Dendritic cell treated with granulocyte-macrophage colony-stimulating factor and Interleukin-4, amounts not matched to agents 40 ng/mL and 50 ng/mL, for 4 days (primary cell): ENCODE results near the gene DGKQ.

ENCODE experiments used
- H3K27ac Mint-ChIP-seq: one replicate; pipeline ENCODE4 v1.8.0; 2022; ENCODE audit warnings: mild to moderate bottlenecking, mixed read lengths
- H3K27me3 Mint-ChIP-seq: one replicate; pipeline ENCODE4 v1.8.0; 2022; ENCODE audit warnings: mild to moderate bottlenecking, mixed read lengths
- H3K36me3 Mint-ChIP-seq: one replicate; pipeline ENCODE4 v1.8.0; 2022; ENCODE audit warnings: low read depth, mixed read lengths
- H3K4me1 Mint-ChIP-seq: one replicate; pipeline ENCODE4 v1.8.0; 2022; ENCODE audit warnings: low read depth, mixed read lengths
- H3K4me3 Mint-ChIP-seq: one replicate; pipeline ENCODE4 v1.8.0; 2022; ENCODE audit warnings: mild to moderate bottlenecking, moderate library complexity, mixed read lengths
- H3K9me3 Mint-ChIP-seq: one replicate; pipeline ENCODE4 v1.8.0; 2022; ENCODE audit warnings: mixed read lengths
- intact Hi-C: fragments of 100-400 bp; cut with micrococcal nuclease; formaldehyde crosslinking; loops from one replicate; pipeline ENCODE4 v1.15.0; 2022

Gene DGKQ

GRCh38 chr4:1014291-1015167 is 41.2 kb upstream of the DGKQ start:
- no peaks in the 10 kb centered on the region for H3K9me3 Mint-ChIP-seq

DNA sequence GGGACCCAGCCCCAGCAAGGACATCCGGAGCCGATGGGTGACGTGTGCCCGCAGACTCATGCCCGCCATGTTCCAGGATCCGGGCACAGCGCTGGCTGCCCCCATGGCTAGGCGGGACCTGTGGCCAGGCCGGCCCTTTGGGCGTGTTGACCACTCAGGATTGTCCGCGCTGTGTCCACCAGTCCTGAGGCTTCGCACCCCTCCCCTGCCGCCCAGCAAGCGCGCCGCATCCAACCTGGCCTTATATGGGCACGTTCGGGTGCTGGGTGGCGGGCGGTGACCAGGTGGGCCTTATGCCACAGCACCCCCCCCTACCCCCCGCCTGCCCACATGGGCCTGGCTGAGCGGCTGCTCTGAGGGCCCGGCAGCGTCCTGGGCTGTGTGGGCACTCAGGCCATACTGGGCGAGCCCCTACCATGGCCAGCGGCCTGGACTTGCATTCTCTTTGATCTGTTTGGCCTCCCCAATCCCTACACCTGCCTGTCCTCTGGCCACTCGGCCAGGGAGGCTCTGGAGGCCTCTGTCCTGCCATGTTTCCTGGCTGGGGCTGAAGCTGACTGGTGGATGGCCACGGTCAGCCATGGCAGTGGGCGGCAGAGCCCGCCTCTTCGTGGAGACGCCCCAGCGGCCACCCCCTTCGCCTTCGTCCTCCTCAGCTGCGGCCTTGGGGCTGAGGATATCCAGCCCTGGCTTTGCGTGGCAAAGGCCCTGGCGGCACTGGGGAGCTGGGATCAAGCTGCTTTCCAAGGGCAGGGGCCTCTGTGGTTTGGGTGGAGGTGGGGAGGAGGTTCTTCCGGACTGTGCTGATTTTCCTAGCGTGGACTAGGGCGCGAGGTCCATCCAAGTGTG is 40.1 kb upstream of the DGKQ start:
- no peak overlapping the region for H3K27ac Mint-ChIP-seq
- H3K4me3 Mint-ChIP-seq: no peak overlapping the region
- peaks cover 13% of the 10 kb centered on the region for H3K27me3 Mint-ChIP-seq
- intact Hi-C loops: loop anchor here (10.0 kb wide), 1 partner anchor 231 kb away; the partner anchor contains the start of gene CTBP1
- peaks cover 32% of the 10 kb centered on the region for H3K4me1 Mint-ChIP-seq
- no peaks in the 10 kb centered on the region for H3K9me3 Mint-ChIP-seq
- H3K36me3 Mint-ChIP-seq: peaks cover 5% of the 10 kb centered on the region

More at GRCh38 chr4:1014291-1015167, 41.2 kb upstream of the DGKQ start:
- Mint-ChIP-seq H3K4me1 (peaks cover 23% of the 10 kb centered on the region), H3K27ac (peak overlapping the region; percentile 65), H3K27me3 (peaks cover 5% of the 10 kb centered on the region), H3K36me3 (peaks cover 5% of the 10 kb centered on the region), H3K4me3 (peak overlapping the region; percentile 23)
- intact Hi-C loops: loop anchor here (10.0 kb wide), 1 partner anchor 230 kb away; the partner anchor contains the start of gene CTBP1

GRCh38 chr4:1012034-1012739 is 38.8 kb upstream of the DGKQ start:
- Mint-ChIP-seq H3K27me3 (peaks cover 24% of the 10 kb centered on the region), H3K4me3 (peak overlapping the region; percentile 53), H3K4me1 (peaks cover 37% of the 10 kb centered on the region), H3K9me3 (peaks cover 1% of the 10 kb centered on the region), H3K36me3 (peaks cover 5% of the 10 kb centered on the region), H3K27ac (no peak overlapping the region)
- intact Hi-C loops: loop anchor here (10.0 kb wide), 1 partner anchor 233 kb away; the partner anchor contains the start of gene CTBP1

GRCh38 chr4:1011666-1012033 is 38.3 kb upstream of the DGKQ start:
- peaks cover 7% of the 10 kb centered on the region for H3K9me3 Mint-ChIP-seq
- no peak overlapping the region for H3K4me3 Mint-ChIP-seq
- intact Hi-C loops: loop anchor here (10.0 kb wide), 1 partner anchor 233 kb away; the partner anchor contains the start of gene CTBP1

GRCh38 chr4:1011022-1011665 is 37.8 kb upstream of the DGKQ start, which contains the start of gene FGFRL1:
Gene FGFRL1 (plus strand): TSS chr4:1011626. CDS start chr4:1012486, 860 bp downstream.
- peaks cover 9% of the 10 kb centered on the region for H3K9me3 Mint-ChIP-seq
- intact Hi-C loops: loop anchor here (10.0 kb wide), 1 partner anchor 234 kb away; the partner anchor contains the start of gene CTBP1
- H3K36me3 Mint-ChIP-seq: peaks cover 5% of the 10 kb centered on the region
- H3K27ac Mint-ChIP-seq: peak within 1 kb of the TSS; percentile 75
- peak within 1 kb of the TSS; percentile 81 for H3K4me3 Mint-ChIP-seq
- H3K4me1 Mint-ChIP-seq: peaks cover 37% of the 10 kb centered on the region
- H3K27me3 Mint-ChIP-seq: peaks cover 35% of the 10 kb centered on the region

More at GRCh38 chr4:1011666-1012033, 38.3 kb upstream of the DGKQ start:
- Mint-ChIP-seq H3K27ac (no peak overlapping the region), H3K27me3 (peaks cover 30% of the 10 kb centered on the region), H3K4me1 (peaks cover 37% of the 10 kb centered on the region), H3K36me3 (peaks cover 5% of the 10 kb centered on the region)

GRCh38 chr4:1010395-1011021 is 37.1 kb upstream of the DGKQ start:
- Mint-ChIP-seq H3K9me3 (peaks cover 9% of the 10 kb centered on the region), H3K27me3 (peaks cover 41% of the 10 kb centered on the region), H3K4me1 (peaks cover 37% of the 10 kb centered on the region), H3K4me3 (peak overlapping the region; percentile 81), H3K36me3 (peaks cover 5% of the 10 kb centered on the region), H3K27ac (peak overlapping the region; percentile 75)
- intact Hi-C loops: loop anchor here (10.0 kb wide), 1 partner anchor 234 kb away; the partner anchor contains the start of gene CTBP1

GRCh38 chr4:1009542-1010394 is 36.4 kb upstream of the DGKQ start:
- Mint-ChIP-seq H3K4me3 (peak overlapping the region; percentile 81), H3K4me1 (peaks cover 37% of the 10 kb centered on the region), H3K9me3 (peaks cover 9% of the 10 kb centered on the region), H3K36me3 (peaks cover 5% of the 10 kb centered on the region), H3K27me3 (peaks cover 47% of the 10 kb centered on the region), H3K27ac (peak overlapping the region; percentile 75)
- intact Hi-C loops: loop anchor here (10.0 kb wide), 1 partner anchor 235 kb away; the partner anchor contains the start of gene CTBP1

DNA sequence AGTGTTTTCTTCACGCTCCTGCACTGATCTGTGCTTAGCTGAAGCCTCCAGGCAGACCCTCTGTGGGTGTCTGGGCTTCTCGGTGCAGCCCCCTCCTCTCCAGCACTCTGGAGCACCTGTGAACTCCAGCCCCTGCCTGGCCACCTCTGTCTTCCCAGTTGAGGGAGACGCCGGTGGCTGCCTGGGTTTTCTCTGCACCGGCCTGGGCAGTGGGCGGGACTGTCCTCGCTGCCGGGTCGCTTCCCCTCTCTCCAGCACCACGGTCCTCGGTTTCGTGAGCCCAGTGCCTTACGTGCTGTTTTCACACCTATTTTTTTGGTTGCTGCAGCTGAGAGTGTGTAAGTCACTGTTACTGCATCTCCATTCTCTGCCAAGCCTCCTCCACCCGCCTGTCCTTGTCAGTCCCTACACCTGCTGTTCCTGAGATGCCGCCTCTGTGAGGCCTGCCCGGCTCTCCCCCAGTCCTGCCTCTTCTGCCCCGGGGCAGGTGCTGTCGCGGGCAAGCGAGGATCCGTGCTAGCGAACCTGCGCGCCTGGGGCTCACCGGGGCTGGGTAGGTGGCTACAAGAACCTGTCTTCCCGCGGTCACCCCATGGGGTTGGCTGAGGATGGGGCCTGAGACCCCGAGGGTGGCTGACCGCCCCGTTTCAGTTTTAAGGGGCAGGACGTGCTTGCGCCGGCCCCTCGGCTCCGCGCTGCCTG is 35.6 kb upstream of the DGKQ start:
- peaks cover 9% of the 10 kb centered on the region for H3K9me3 Mint-ChIP-seq
- peaks cover 5% of the 10 kb centered on the region for H3K36me3 Mint-ChIP-seq
- peak overlapping the region; percentile 63 for H3K4me3 Mint-ChIP-seq
- peaks cover 30% of the 10 kb centered on the region for H3K4me1 Mint-ChIP-seq
- intact Hi-C loops: no loop called here
- peak overlapping the region; percentile 6 for H3K27ac Mint-ChIP-seq
- H3K27me3 Mint-ChIP-seq: peaks cover 55% of the 10 kb centered on the region

- peaks cover 9% of the 10 kb centered on the region for H3K9me3 Mint-ChIP-seq
- H3K4me1 Mint-ChIP-seq: peaks cover 29% of the 10 kb centered on the region
- H3K27me3 Mint-ChIP-seq: peaks cover 66% of the 10 kb centered on the region
- no peak overlapping the region for H3K4me3 Mint-ChIP-seq
- no peak overlapping the region for H3K27ac Mint-ChIP-seq
- intact Hi-C loops: no loop called here
- no peaks in the 10 kb centered on the region for H3K36me3 Mint-ChIP-seq
These were observed 33.5 kb upstream of the DGKQ start for GRCh38 chr4:1006856-1007255.

GRCh38 chr4:1004557-1005485 is 31.5 kb upstream of the DGKQ start:
- H3K4me1 Mint-ChIP-seq: peaks cover 23% of the 10 kb centered on the region
- H3K4me3 Mint-ChIP-seq: no peak overlapping the region
- peaks cover 9% of the 10 kb centered on the region for H3K9me3 Mint-ChIP-seq
- H3K36me3 Mint-ChIP-seq: no peaks in the 10 kb centered on the region
- no peak overlapping the region for H3K27ac Mint-ChIP-seq
- H3K27me3 Mint-ChIP-seq: peaks cover 86% of the 10 kb centered on the region
- intact Hi-C loops: no loop called here

- Mint-ChIP-seq H3K4me1 (peaks cover 20% of the 10 kb centered on the region), H3K9me3 (peaks cover 9% of the 10 kb centered on the region), H3K27me3 (peaks cover 90% of the 10 kb centered on the region), H3K4me3 (no peak overlapping the region), H3K27ac (no peak overlapping the region), H3K36me3 (no peaks in the 10 kb centered on the region)
- intact Hi-C loops: no loop called here
These were observed 30.7 kb upstream of the DGKQ start for GRCh38 chr4:1004071-1004418.
